ENCODE results near the gene FOXRED2.
A peak's percentile ranks its signal among the peaks of the same experiment; 100 is the strongest.
"Not testable (repeated sequence)": the region's sequence is repeated elsewhere in the genome, so short reads cannot be mapped to it uniquely, and the experiment has no call there.

The FOXRED2 gene

DNA sequence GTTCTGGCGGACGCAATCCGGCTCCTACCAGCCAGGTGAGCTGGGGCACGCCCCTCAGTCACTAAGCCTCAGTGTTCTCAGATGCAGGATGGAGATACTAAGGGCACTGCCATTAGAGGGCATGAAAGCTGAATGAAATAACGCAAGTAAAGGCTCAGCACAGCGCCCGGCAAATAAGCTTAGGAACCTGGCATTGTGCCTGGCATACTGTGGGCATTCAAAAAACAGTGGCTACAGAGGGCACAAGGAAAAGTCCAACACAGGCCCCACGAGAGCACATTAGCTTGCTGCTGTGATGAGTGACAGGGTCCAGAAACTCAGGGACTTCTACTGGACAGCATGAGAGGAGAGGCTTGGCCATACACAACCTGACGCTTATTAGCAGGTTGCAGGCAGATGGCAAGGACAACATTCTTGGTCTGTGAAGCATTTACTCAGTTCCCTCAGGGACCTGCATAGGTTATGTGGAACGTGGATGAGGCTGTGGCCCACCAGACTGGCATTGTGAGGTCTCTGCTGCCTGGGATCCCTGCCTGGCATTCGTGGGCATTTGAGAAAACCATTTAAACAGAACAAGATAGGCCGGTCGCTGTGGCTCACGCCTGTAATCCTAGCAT is 37.6 kb downstream of the FOXRED2 start:
- no peak for DNase-seq

DNA sequence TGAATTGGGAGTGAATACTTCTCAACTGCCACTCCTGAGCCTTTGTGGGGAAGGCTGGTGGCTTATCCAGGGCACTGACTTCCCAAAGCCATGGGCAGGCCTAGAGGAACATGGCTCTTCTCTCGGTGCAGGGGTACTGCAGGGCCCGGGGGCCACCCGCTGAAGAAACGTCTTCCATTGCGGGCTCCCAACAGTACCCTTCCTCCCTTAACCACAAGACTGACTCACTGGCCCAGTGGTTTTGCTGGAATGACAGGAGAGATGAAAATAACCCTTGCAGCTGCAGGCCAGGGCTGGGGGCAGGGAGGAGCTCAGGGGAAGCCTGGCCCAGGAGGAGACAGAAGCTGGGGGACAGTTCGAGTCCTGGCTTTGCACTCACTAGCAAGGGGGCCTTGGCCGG is 38.9 kb downstream of the FOXRED2 start:
- no peak for DNase-seq

DNA sequence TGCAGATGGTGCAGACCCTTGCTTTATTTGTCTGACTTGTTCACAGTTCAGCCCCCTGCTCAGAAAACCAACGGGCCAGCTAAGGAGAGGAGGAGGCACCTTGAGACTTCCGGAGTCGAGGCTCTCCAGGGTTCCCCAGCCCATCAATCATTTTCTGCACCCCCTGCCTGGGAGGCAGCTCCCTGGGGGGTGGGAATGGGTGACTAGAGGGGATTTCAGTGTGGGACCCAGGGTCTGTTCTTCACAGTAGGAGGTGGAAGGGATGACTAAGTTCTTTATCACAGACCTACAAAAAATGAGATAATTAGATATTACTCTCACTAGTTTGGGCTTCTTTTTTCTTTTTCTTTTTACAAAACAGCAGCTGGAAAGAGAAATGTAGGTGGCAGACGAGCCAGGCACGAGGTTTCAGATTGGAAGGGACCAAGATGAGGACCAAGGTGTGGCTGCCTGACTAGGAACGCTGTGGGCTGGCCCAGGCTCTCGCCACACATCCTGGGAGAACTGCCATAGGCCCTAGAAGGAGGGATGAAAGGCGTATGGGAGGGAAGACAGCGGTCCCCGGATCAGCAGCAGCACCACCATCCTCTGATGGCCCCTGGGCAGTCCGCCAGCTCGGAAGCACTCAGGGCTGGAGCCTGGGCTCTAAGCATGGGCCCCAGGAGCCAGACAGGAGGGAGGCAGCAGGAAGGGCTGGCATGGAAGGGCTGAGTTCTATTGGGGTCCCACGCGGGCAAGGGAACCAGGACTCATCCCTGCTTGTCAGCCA is 39.6 kb downstream of the FOXRED2 start:
- no peak for DNase-seq

DNA sequence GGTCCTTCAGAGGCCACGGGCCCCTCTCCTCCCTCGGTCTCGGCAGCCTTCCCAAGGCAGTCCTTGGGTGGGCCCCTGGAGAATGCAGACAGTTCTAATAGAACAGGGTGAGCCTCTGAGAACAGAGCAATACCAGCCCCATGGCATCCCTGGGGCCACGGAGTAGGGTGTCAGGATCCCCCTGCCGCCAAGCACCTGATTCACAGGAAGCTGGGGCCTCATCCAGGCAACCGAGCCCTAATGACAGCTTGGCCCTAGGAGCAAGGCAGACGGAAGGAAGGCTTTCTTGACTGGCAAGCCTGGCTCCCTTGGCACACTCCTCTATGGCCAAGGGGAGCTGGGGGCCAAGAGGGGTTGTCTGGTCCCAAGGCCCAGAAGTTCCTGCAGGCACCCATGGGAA is 40.6 kb downstream of the FOXRED2 start:
- no peak for DNase-seq

DNA sequence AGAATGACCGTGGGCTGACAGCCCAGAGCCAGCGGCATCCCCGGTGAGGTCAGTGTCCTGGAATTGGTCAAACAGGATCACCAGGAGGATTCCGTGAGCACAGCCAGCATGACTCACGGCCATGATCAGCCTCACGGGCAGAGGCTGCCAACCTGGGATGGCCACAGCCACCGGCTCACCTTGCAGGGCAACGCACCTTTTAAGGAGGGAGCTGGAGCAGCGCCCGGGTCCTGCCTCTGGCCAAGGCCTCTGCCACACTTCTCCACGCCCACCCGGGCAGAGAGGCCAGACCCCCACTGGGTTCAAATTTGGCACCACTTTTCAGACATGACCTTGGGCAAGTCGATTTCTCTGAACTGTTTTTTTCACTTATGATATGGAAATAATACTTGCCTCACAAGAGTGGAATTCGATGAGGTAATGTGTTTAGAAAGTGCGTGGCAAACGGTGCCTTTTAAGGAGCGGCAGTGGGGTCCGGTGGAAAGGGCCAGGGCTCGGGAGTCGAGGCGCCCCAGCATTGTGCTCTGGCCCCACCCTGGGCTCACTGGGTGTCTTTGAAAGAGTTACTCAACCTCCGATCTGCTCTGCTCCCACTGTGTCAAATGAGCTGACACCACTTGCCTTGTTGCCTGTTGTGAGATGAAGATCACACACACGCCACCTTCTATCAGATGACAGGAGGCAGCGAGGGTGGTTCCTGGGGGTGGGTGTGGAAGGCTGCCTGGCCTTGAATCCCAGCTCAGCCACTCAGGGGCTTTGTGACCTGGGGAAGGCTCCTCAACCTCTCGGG is 41.4 kb downstream of the FOXRED2 start:
- no peak for DNase-seq

DNA sequence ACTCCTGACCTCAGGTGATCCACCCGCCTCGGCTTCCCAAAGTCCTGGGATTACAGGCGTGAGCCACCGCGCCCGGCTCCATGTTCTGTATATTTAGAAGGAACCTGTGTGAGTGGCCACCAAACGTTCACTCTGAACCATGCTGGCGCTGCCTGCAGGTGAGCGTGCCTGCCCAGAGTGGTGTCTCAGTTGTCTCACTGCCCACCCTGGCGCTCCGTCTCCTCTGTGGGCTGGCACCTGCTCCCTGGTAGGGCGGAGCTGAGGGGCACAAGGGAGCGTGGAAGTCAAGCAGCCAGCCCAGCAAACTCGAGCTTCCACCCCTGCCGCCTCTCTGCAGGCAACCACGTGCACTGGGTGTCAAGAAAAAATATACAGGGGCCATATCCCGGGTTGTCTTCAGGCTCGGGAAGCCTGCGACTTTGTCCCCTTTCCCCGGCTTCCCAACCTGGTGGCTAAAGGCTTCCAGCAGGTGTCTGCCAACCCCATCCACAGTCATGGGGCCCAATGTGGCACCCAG is 42.1 kb downstream of the FOXRED2 start:
- DNase-seq, result no peak

DNA sequence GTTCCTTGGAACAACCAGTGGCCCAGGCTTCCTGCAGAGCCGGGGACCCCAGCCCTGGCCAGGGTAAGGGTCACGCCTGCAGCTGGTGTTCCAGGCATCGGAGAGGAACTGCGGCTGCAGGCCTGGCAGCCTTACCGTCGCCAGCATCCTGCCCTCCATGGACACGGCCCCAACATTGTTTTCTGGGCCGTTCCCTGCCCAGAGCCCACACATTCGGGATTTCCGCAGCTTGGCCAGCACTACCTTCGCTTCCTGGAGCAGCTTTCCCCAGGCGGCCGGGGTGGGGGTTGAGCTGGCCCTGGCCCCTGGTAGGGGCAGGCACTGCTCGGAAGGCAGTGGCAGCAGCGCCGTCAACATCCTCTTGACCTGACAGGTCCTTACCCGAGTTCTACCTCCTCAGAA is 43.1 kb downstream of the FOXRED2 start:
- DNase-seq, result no peak

DNA sequence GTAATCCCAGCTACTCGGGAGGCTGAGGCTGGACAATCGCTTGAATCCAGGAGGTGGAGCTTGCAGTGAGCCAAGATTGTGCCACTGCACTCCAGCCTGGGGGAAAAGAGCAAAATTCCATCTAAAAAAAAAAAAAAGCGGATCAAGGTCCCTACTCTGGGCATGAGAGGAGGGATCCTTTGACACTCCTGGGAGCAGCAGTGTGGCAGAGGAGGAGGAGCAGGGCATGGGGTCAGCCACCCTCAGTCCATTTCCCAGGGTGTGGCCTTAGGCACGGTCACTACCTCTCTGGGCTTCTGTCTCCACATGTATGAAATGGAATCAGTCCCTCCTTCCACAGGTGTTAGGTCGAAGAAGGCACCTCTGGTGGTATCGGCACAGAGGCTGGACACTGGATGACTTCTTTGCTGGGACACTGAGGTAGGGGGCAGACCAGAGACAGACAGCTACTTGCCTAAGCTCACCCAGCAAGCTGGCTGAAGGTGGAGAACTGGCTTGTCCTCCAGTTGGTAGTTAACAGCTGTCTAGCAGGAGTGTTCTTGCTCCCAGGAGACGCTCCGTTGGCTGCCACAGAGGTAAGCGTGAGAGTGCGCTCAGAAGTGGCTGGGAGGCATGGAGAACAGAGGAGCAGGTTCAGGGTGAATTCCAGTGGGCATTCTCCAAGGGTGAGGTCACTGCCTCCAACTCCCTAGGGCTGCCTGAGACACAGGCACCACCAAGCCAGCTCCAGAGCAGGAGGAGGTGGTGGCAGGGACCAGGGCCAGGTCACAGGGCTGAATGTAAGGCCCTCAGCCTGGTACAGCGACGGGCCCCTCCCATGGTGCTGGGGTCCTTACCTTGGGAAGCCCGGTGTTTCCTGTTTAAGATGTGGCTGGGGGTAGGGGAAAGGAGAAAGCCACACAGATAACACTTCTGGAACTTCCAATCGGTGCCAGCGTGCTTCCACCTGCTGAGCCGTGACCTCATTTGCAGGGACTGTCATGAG is 44.9 kb downstream of the FOXRED2 start:
- DNase-seq, result no peak

DNA sequence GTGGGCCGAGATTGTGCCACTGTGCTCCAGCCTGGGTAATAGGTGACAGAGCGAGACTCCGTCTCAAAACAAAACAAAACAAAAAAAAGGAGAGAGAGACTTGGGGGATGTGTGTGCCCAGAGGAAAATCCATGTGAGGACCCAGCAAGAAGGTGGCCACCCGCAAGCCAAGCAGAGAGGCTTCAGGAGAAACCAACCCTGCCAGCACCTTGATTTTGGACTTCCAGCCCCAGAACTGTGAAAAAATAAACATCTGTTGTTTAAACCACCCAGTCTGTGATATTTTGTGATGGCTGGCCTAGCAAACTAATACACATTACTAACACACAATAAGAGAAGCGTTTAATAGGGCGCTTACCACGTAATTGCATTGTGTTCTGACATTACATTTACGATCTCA is 46.6 kb downstream of the FOXRED2 start:
- no peak for DNase-seq

DNA sequence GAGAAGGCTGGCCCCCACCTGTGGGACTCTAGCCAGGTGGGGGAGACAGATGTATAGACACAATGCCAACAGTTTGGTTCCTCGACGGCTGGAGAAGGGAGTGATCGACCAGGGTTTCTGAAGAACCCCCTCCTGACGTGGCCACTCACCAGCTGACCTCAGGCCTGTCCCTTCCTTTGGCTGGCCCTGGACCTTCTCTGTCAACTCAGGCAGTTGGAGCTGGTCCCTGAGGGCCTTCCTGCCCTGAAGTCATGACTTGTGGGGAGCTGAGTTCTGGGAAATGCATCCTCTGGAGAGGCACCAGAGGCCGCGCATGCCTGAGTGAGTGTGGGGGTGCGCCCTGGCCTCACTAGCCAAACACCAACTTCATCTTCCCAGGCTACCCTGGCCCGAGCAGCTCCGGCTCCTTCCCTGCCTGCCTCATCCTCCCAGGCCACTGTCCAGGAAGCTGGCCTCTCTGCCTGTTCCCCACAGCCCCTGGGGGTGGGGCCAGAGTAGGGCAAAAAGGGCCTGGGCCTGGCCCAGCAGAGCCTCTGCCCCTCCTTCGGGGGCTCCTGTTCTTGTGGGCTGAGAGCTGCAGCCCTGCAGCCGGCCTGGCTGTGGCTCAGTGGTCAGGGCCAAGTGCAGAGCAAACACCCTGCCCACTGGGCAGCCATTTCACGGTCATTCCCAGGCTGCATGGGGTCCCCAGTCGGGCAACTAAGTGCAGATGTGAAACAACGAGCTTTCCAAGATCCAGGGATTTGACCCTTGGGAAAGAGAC is 49.0 kb downstream of the FOXRED2 start:
- no peak for DNase-seq

DNA sequence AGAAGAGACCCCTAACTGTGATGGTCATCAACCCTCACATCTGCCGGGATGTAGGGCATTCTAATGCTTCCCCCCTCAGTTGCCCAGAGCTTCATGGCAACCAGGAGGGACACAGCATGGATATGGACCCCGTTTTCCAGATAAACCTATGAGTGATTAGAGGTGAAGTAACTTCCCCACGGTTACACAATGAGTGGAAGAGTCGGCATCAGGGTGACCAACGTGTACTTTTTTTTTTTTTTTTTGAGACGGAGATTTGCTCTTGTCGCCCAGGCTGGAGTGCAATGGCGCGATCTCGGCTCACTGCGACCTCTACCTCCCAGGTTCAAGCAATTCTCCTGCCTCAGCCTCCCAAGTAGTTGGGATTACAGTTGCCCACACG is 50.4 kb downstream of the FOXRED2 start:
- no peak for DNase-seq

DNA sequence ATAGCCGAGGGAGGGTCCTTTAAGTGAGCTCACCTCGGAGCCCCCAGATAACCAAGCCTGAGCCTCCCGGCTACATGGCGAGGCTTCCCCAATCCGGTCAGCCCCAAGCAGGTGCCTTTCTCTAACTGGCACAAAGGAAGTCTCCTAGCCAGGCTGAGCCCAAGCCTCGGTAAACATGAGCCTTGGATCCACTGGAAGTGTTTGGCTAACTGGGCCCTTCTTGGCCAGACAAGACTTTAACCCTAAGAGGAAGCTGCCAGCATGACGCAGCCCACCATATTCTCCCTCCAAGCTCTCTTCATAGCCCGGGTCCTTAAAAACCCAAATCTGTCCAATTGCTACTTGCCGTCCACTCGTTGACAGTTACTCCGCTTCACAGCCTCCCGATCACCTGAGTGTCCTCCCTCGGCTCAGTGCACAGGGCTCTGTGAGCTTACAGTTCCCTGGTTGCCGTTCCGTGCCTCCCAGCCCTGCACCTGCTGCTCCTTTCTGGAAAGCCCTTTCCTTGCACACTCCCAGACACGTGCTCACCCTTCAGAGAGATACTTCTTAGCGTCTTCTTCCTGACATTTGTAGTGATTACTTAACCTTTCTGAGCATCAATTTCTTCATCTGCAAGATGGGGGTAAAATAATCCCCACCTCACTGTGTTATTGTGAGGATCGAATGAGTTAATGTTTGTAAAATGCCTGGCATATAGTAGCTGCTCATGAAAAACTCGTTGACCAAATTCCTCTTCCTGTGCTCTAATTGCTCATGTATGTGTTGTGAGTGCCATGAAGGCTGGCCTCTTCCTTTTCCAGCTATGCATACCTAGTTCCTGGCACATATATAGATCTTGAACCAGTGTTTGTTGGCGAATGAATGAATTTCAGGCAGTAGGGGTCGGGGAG is 51.0 kb downstream of the FOXRED2 start:
- no peak for DNase-seq

DNA sequence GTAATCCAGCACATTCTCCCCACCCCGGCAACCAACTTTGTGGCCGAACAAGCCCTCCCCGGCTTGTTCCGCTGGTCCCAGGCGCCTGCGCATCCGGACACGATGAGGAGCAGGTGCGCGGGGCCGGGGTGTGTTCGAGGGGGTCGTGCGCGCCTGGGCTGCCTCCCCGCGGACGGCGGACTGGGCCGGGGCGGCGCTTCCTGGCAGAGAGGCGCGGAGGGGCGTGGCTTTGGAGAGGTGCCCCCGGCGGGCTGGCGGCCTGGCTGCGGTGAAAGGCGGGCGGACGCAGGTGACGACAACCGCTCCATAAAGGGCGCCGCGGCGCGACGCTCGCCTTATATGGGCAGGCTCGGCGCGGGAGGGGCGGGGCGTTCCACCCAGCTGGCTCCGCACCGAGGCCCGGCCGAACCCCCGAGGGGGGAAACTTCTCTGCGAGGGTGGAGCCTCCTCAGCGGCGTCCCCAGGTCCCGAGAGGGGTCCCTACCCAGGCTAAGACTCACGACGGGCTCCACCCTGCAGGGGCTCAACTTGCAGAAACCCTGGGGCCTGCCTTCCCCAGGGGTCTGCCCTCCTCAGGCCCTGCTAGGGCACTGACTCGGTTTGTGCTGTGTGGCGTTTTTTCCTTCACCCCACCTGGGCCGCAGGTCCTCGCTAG is 51.8 kb downstream of the FOXRED2 start:
- peak; percentile 23 to 63 for DNase-seq

DNA sequence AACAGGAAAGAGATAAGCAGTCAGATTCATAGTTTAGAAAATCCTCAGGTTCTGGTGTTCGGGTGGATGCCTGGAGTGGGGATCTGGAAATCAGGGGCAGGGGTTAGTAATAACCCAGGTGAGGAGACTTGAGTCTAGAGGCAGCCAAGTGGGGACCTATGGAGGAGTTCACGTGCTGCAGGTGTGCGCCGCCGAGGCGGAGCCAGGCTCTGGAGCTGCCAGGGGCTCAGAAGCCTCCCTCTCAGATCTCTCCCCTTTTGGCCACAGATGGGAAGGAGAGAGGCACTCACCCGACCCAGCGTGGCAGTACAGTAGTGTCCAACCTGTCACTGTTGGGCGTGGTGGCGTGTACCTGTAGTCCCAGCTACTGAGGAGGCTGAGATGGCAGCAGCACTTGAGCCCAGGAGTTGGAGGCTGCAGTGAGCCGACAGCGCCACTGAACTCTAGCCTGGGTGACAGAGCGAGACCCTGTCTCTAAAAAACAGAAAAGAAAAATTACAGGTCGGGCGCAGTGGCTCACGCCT is 52.9 kb downstream of the FOXRED2 start:
- no peak for DNase-seq

DNA sequence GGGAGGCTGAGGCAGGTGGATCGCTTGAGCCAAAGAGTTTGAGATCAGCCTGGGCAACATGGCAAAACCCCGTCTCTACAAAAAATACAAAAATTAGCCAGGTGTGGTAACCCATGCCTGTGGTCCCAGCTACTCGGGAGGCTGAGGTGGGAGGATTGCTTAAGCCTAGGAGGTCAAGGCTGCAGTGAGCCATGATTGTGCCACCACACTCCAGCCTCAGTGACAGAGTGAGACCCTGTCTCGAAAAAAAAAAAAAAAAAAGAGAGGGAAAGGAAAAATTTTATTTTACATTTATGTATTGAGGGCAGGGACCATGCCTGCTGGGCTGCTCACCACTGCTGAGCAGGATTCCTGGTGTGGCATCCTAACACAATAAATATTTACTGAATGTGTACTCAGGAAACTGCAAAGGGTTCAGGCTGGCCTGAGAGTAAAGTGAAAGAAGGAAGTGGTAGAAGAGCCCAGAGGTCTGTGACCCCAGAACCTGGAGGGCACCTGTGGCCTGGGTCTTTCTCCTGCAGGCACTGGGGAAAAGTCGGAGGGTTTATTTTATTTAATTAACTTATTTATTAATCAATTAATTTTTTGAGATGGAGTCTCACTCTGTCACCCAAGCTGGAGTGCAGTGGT is 53.7 kb downstream of the FOXRED2 start:
- not testable (repeated sequence) for DNase-seq

DNA sequence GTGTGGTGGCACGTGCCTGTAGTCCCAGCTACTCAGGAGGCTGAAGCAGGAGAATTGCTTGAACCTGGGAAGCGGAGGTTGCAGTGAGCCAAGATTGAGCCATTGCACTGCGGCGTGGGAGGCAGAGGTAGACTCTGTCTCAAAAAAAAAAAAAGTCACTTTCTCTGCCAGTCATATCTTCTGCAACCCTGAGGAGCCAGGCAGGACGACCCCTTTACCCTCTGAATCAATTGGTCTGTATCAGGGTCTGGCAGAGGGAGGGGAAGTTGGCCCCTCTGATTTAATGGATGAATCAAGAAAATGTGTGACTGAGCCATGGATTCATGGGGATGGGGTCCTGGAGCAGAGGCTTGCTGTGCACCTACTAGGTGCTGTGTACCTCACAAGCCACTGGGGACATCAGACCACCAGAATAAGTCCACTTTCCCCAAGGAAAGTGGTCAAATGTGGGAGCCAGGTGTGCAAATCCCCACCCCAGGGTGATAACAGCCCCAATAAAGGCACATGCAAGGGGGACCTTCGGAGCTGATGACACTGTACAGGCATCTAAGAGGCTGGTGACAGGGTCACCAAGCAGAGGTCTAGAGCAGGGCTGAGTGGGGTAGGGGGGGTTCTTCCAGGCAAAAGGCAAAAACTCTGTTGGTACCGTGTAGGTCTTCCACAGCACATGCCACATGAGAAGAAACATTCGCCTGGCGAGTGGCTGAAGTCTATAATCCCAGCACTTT is 54.4 kb downstream of the FOXRED2 start:
- DNase-seq, result no peak

DNA sequence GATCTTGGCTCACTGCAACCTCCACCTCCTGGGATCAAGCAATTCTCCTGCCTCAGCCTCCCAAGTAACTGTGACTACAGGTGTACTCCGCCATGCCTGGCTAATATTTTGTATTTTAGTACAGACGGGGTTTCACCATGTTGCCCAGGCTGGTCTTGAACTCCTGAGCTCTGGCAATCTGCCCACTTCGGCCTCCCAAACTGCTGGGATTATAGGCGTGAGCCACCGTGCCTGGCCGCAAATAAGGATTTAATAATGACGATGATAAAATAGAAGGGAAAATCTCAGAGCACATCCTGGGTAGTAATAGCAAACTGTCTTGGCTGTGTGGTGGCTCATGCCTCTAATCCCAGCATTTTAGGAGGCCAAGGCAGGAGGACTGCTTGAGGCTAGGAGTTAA is 55.9 kb downstream of the FOXRED2 start:
- not testable (repeated sequence) for DNase-seq

DNA sequence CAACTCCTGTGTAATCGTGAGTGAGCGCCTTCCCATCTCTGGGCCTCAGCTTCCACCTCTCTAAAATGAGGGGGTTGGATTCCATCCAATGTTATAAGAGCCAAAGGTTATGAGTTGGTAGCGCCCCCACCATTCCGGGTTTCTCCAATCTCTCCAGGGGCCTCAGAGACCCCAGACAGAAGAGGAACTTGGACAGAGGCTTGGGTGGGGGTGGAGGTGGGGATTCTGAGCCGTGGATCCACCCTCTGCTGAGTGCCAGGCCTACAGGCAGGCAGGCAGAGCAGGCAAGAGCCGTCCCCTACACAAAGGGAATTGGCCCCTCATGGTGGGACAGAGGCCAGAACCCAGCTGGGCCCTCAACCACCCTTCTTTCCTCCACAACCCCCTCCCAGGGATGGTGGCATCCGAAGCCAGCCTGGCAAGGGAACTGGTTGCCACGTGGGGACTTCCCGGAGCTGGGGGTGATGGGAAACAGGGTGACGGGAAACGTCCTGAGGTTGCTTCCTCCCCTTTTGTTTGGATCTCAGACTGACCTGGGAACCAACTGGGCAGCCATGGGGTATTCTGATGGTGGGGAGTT is 57.2 kb downstream of the FOXRED2 start:
- DNase-seq, result no peak

Data from hippocampal formation (tissue), 2 donors.